ENCODE results near the gene GNAQ. TPM values are rescaled to one million over a fixed set of nuclear protein-coding genes. Genes with fewer than 3 reads are reported as not detected.

GNAQ gene
- total RNA-seq, 3 donors from 2014 or later (not counting 1 experiment from before 2014, with no cell fraction given), result 17.8 to 51.6 (median 24.5) TPM

- H3K27ac ChIP-seq (ENCODE audit: low read length), result no peak overlapping the region
- no peaks in the 10 kb centered on the region for H3K9me3 ChIP-seq (ENCODE audit: control insufficient read depth, insufficient read depth, low read length)
- H3K4me1 Mint-ChIP-seq, result peaks cover 14 to 18% of the 10 kb centered on the region in 2 donors
- ATAC-seq, result peak; percentile 34 to 73 (median 37)
- no peak overlapping the region for H3K27ac Mint-ChIP-seq
- H3K27me3 Mint-ChIP-seq (ENCODE audit: low read depth in 2 of 2), result peaks cover 5 to 7% of the 10 kb centered on the region in 2 donors
- H3K4me1 ChIP-seq (ENCODE audit: control insufficient read depth, insufficient read depth, low read length), result peaks cover 19% of the 10 kb centered on the region
- H3K36me3 ChIP-seq (ENCODE audit: control insufficient read depth, insufficient read depth, low read length), result no peaks in the 10 kb centered on the region
- H3K4me3 ChIP-seq (ENCODE audit: low read length), result no peak overlapping the region
- WGBS (ENCODE audit: insufficient coverage), result 70% methylated on average over 3 of the region's 3 CpGs
- H3K27me3 ChIP-seq (ENCODE audit: control insufficient read depth, insufficient read depth, low read length), result no peaks in the 10 kb centered on the region
- intact Hi-C loops (cut with micrococcal nuclease), result no loop called here
- no peak for TF ChIP-seq CTCF (IDR thresholded peaks at IDR 0.05)
- DNase-seq, result no peak
- H3K36me3 Mint-ChIP-seq, result peaks cover 5% of the 10 kb centered on the region
- H3K9me3 Mint-ChIP-seq, result peaks cover 2% of the 10 kb centered on the region in 2 donors
- H3K4me3 Mint-ChIP-seq, result peak overlapping the region; percentile 68
Observed at GRCh38 chr9:78053627-78054026, 22.0 kb upstream of the GNAQ start.

GRCh38 chr9:78050421-78050820 lies 18.8 kb upstream of the GNAQ start:
- no peaks in the 10 kb centered on the region for H3K36me3 ChIP-seq (ENCODE audit: control insufficient read depth, insufficient read depth, low read length)
- Mint-ChIP-seq H3K36me3 (no peaks in the 10 kb centered on the region), H3K27ac (no peak overlapping the region), H3K9me3 (peaks cover 0 to 1% of the 10 kb centered on the region in 2 donors), H3K4me1 (peaks cover 14 to 18% of the 10 kb centered on the region in 2 donors), H3K4me3 (no peak overlapping the region), H3K27me3 (ENCODE audit: low read depth in 2 of 2) (peaks cover 0 to 3% of the 10 kb centered on the region in 2 donors)
- intact Hi-C loops (cut with micrococcal nuclease), result no loop called here
- no peak for ATAC-seq
- H3K27ac ChIP-seq (ENCODE audit: low read length), result no peak overlapping the region
- TF ChIP-seq CTCF (IDR thresholded peaks at IDR 0.05), result no peak
- no peak for DNase-seq
- H3K27me3 ChIP-seq (ENCODE audit: control insufficient read depth, insufficient read depth, low read length), result no peaks in the 10 kb centered on the region
- H3K4me3 ChIP-seq (ENCODE audit: low read length), result no peak overlapping the region
- peaks cover 19% of the 10 kb centered on the region for H3K4me1 ChIP-seq (ENCODE audit: control insufficient read depth, insufficient read depth, low read length)
- no peaks in the 10 kb centered on the region for H3K9me3 ChIP-seq (ENCODE audit: control insufficient read depth, insufficient read depth, low read length)

DNA sequence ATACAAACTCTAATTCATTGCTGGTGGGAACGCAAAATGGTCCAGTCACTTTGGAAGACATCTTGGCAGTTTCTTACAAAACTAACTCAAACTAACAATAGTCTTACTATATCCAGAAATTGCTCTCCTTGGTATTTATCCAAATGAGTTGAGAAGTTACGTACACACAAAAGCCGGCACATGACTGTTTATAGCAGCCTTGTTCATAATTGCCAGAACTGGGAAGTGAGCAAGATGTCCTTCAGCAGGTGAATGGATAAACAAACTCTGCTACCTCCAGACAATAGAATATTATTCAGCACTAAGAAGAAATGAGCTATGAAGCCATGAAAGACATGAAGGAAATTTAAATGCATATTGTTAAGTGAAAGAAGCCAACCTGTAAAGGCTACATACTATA lies 17.9 kb upstream of the GNAQ start:
- Histone ChIP-seq H3K27me3 (ENCODE audit: control insufficient read depth, insufficient read depth, low read length) (no peaks in the 10 kb centered on the region), H3K4me1 (ENCODE audit: control insufficient read depth, insufficient read depth, low read length) (peaks cover 15% of the 10 kb centered on the region), H3K36me3 (ENCODE audit: control insufficient read depth, insufficient read depth, low read length) (no peaks in the 10 kb centered on the region), H3K4me3 (ENCODE audit: low read length) (no peak overlapping the region), H3K9me3 (ENCODE audit: control insufficient read depth, insufficient read depth, low read length) (no peaks in the 10 kb centered on the region), H3K27ac (ENCODE audit: low read length) (no peak overlapping the region)
- no peaks in the 10 kb centered on the region for H3K9me3 Mint-ChIP-seq
- H3K4me3 Mint-ChIP-seq, result no peak overlapping the region
- H3K4me1 Mint-ChIP-seq, result peaks cover 14 to 15% of the 10 kb centered on the region in 2 donors
- H3K27me3 Mint-ChIP-seq (ENCODE audit: low read depth in 2 of 2), result no peaks in the 10 kb centered on the region
- ATAC-seq (no peak), DNase-seq (no peak)
- intact Hi-C loops (cut with micrococcal nuclease), result no loop called here
- no peaks in the 10 kb centered on the region for H3K36me3 Mint-ChIP-seq
- no peak overlapping the region for H3K27ac Mint-ChIP-seq
- no peak for TF ChIP-seq CTCF (IDR thresholded peaks at IDR 0.05)
- WGBS (ENCODE audit: insufficient coverage), result 100% methylated on average over 3 of the region's 3 CpGs

DNA sequence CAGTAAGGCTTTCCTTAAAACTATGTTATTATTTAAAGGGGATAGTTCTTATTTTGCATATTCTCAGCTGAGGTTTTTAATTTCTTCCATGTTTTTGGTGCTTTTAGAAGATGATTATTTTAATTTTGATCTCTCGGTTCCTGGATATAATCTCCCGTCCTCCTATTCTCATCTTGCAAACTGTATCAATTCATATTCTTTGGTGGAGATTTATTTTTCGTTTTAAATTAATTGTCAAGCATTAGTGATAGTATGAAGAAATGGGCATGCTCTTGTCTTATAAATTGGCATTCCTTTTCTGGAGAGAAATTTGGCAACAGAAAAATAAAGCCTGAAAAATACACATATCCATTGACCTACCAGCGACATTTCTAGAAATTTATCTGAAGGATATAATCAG lies 15.5 kb upstream of the GNAQ start:
- intact Hi-C loops (cut with micrococcal nuclease), result no loop called here
- Mint-ChIP-seq H3K4me1 (no peaks in the 10 kb centered on the region), H3K27me3 (ENCODE audit: low read depth in 2 of 2) (peaks cover 0 to 4% of the 10 kb centered on the region in 2 donors), H3K9me3 (no peaks in the 10 kb centered on the region), H3K36me3 (no peaks in the 10 kb centered on the region), H3K27ac (no peak overlapping the region), H3K4me3 (no peak overlapping the region)
- no peak for TF ChIP-seq CTCF (IDR thresholded peaks at IDR 0.05)
- Histone ChIP-seq H3K27ac (ENCODE audit: low read length) (no peak overlapping the region), H3K9me3 (ENCODE audit: control insufficient read depth, insufficient read depth, low read length) (no peaks in the 10 kb centered on the region), H3K36me3 (ENCODE audit: control insufficient read depth, insufficient read depth, low read length) (no peaks in the 10 kb centered on the region), H3K4me3 (ENCODE audit: low read length) (no peak overlapping the region), H3K27me3 (ENCODE audit: control insufficient read depth, insufficient read depth, low read length) (no peaks in the 10 kb centered on the region), H3K4me1 (ENCODE audit: control insufficient read depth, insufficient read depth, low read length) (no peaks in the 10 kb centered on the region)
- no peak for DNase-seq
- no peak for ATAC-seq
- WGBS (ENCODE audit: insufficient coverage), result no CpG with 5 or more reads among the region's 4 CpGs

Measured in natural killer cell (primary cell).